Natural killer cell (primary cell): ENCODE measurements around the gene ERFL. TPM values are rescaled to one million over a fixed set of nuclear protein-coding genes. Genes with fewer than 3 reads are reported as not detected.

ENCODE experiments used
- ATAC-seq, 3 donors: fragments of 150-1000 bp in 2 of 3; fragments of 200-7000 bp in 1 of 3; cut with Tn5 transposase; 1 replicate in 1 of 3; 2 replicates in 2 of 3; pipeline ENCODE4 v1.10.0; 2021; ENCODE audit warnings: mild to moderate bottlenecking in 2 of 3, moderate library complexity in 2 of 3
- DNase-seq, 2 donors: peaks; one replicate each; pipeline versions ENCODE4 v3.0.0 to v3.0.0-alpha.2; 2013 to 2021; ENCODE audit warnings: mixed read lengths in 1 of 2
- H3K27ac ChIP-seq: one replicate; pipeline ENCODE4 v1.5.1; 2013; ENCODE audit warnings: mild to moderate bottlenecking, low read length
- H3K27me3 ChIP-seq: one replicate; pipeline ENCODE4 v1.6.1; 2013; ENCODE audit warnings: low read length; ENCODE audit not compliant: control insufficient read depth, insufficient read depth
- H3K36me3 ChIP-seq: one replicate; pipeline ENCODE4 v1.6.1; 2013; ENCODE audit warnings: low read length; ENCODE audit not compliant: control insufficient read depth, insufficient read depth
- H3K4me1 ChIP-seq: one replicate; pipeline ENCODE4 v1.6.1; 2013; ENCODE audit warnings: low read length; ENCODE audit not compliant: control insufficient read depth, insufficient read depth
- H3K4me3 ChIP-seq: one replicate; pipeline ENCODE4 v1.5.1; 2013; ENCODE audit warnings: low read length
- H3K9me3 ChIP-seq: one replicate; pipeline ENCODE4 v1.6.1; 2013; ENCODE audit warnings: low read length; ENCODE audit not compliant: control insufficient read depth, insufficient read depth
- H3K27ac Mint-ChIP-seq, 2 donors: one replicate each; pipeline ENCODE4 v1.8.0; 2022; ENCODE audit warnings: mild to moderate bottlenecking in 2 of 2, mixed read lengths in 2 of 2, moderate library complexity in 1 of 2
- H3K27me3 Mint-ChIP-seq, 2 donors: one replicate each; pipeline ENCODE4 v1.8.0; 2022; ENCODE audit warnings: low read depth in 2 of 2, mixed read lengths in 2 of 2
- H3K36me3 Mint-ChIP-seq: one replicate; pipeline ENCODE4 v1.8.0; 2022; ENCODE audit warnings: mixed read lengths
- H3K4me1 Mint-ChIP-seq, 2 donors: one replicate each; pipeline ENCODE4 v1.8.0; 2022; ENCODE audit warnings: mixed read lengths in 2 of 2
- H3K4me3 Mint-ChIP-seq: one replicate; pipeline ENCODE4 v1.8.0; 2022; ENCODE audit warnings: mild to moderate bottlenecking, moderate library complexity, mixed read lengths
- H3K9me3 Mint-ChIP-seq, 2 donors: one replicate each; pipeline ENCODE4 v1.8.0; 2022; ENCODE audit warnings: mixed read lengths in 2 of 2
- WGBS: methylation state at CpG from one replicate; pipeline ENCODE4 v1.1.7; 2013; ENCODE audit warnings: missing lambda C conversion rate; ENCODE audit not compliant: insufficient coverage; 5-methylcytosine and 5-hydroxymethylcytosine counted together
- intact Hi-C: fragments of 100-400 bp; cut with micrococcal nuclease; formaldehyde crosslinking; loops from one replicate; pipeline ENCODE4 v1.14.2; 2022
- total RNA-seq, 4 donors: library from RNA; stranded (reverse); fragments of 120-200 nt in 1 of 4; gene quantifications; one replicate each; pipeline versions ENCODE4 v1.2.3 to v1.2.4, GENCODE V29; 2013 to 2022
- TF ChIP-seq, protein P1 (sequence below): fragments of 200-600 bp; IDR thresholded peaks from one replicate; pipeline ENCODE4 v1.8.0; 2022; ENCODE audit warnings: antibody characterized with exemption

The ERFL gene
- total RNA-seq, 3 donors from 2014 or later (not counting 1 experiment from before 2014, with no cell fraction given) = 1.1 to 2.1 (median 1.5) TPM

- Mint-ChIP-seq H3K27ac (no peak overlapping the region), H3K9me3 (no peaks in the 10 kb centered on the region), H3K27me3 (peaks cover 14 to 21% of the 10 kb centered on the region in 2 donors), H3K4me1 (peaks cover 10 to 23% of the 10 kb centered on the region in 2 donors), H3K36me3 (no peaks in the 10 kb centered on the region), H3K4me3 (peak overlapping the region; percentile 2)
- no peaks in the 10 kb centered on the region for H3K9me3 ChIP-seq
- no peak for DNase-seq
- TF ChIP-seq, protein P1, sequence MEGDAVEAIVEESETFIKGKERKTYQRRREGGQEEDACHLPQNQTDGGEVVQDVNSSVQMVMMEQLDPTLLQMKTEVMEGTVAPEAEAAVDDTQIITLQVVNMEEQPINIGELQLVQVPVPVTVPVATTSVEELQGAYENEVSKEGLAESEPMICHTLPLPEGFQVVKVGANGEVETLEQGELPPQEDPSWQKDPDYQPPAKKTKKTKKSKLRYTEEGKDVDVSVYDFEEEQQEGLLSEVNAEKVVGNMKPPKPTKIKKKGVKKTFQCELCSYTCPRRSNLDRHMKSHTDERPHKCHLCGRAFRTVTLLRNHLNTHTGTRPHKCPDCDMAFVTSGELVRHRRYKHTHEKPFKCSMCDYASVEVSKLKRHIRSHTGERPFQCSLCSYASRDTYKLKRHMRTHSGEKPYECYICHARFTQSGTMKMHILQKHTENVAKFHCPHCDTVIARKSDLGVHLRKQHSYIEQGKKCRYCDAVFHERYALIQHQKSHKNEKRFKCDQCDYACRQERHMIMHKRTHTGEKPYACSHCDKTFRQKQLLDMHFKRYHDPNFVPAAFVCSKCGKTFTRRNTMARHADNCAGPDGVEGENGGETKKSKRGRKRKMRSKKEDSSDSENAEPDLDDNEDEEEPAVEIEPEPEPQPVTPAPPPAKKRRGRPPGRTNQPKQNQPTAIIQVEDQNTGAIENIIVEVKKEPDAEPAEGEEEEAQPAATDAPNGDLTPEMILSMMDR = no peak
- H3K27me3 ChIP-seq = peaks cover 42% of the 10 kb centered on the region
- intact Hi-C loops = no loop called here
- H3K4me1 ChIP-seq = peaks cover 15% of the 10 kb centered on the region
- ATAC-seq = peak in 2 of 3 donors; percentile 36 to 38
- 22% methylated on average over 26 of the region's 26 CpGs for WGBS
- no peak overlapping the region for H3K4me3 ChIP-seq
- no peak overlapping the region for H3K27ac ChIP-seq
- no peaks in the 10 kb centered on the region for H3K36me3 ChIP-seq
Observed at GRCh38 chr19:41920882-41921576, 7.2 kb downstream of the ERFL start.

- Histone ChIP-seq H3K4me3 (no peak overlapping the region), H3K4me1 (peaks cover 24% of the 10 kb centered on the region), H3K27ac (no peak overlapping the region), H3K9me3 (no peaks in the 10 kb centered on the region), H3K27me3 (peaks cover 49% of the 10 kb centered on the region), H3K36me3 (no peaks in the 10 kb centered on the region)
- TF ChIP-seq, protein P1 = no peak
- intact Hi-C loops = no loop called here
- DNase-seq (no peak), ATAC-seq (no peak)
- Mint-ChIP-seq H3K27ac (no peak overlapping the region), H3K36me3 (no peaks in the 10 kb centered on the region), H3K4me3 (no peak overlapping the region), H3K27me3 (peaks cover 14 to 21% of the 10 kb centered on the region in 2 donors), H3K4me1 (peaks cover 10 to 23% of the 10 kb centered on the region in 2 donors), H3K9me3 (no peaks in the 10 kb centered on the region)
- 95% methylated on average over 33 of the region's 33 CpGs for WGBS
Observed at GRCh38 chr19:41919948-41920712, 8.1 kb downstream of the ERFL start.

DNA sequence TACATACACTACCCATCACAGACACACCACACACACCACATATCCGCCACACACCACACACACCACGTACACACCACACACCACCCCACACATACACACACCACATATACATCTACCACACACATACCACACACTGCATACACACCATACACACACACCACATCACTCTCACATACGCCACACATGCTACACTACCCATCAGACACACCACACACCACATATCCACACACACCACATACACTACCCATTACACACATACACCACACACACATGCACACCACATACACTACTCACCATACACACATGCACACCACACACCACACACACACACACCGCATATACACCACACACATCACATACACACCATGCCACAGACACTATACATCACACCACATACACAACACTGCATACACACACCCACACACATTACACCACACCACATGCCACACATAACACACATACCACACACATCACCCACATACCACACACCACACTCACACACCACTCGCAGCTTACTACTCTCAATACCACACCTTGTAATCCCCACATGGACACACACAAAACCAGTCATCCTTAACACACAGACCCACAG, 9.5 kb downstream of the ERFL start:
- Histone ChIP-seq H3K36me3 (no peaks in the 10 kb centered on the region), H3K4me3 (no peak overlapping the region), H3K4me1 (peaks cover 33% of the 10 kb centered on the region), H3K27me3 (peaks cover 51% of the 10 kb centered on the region), H3K27ac (no peak overlapping the region), H3K9me3 (no peaks in the 10 kb centered on the region)
- Mint-ChIP-seq H3K4me3 (no peak overlapping the region), H3K27me3 (peaks cover 14 to 28% of the 10 kb centered on the region in 2 donors), H3K36me3 (no peaks in the 10 kb centered on the region), H3K27ac (no peak overlapping the region), H3K9me3 (no peaks in the 10 kb centered on the region), H3K4me1 (peaks cover 10 to 23% of the 10 kb centered on the region in 2 donors)
- no peak for DNase-seq
- TF ChIP-seq, protein P1 = no peak
- intact Hi-C loops = no loop called here
- 81% methylated on average over 5 of the region's 5 CpGs for WGBS
- ATAC-seq = no peak
